ENCODE measurements around the gene ADGB.

GRCh38 chr6:146592451-146592850 lies 6.3 kb upstream of the ADGB start:
- no peak for TF ChIP-seq CTCF (IDR thresholded peaks at IDR 0.05; ENCODE audit: low read length)
- TF ChIP-seq EZH2 (optimal IDR thresholded peaks at IDR 0.05; ENCODE audit: low read depth, low read length): no peak
- TF ChIP-seq EZH2phosphoT487 (IDR thresholded peaks at IDR 0.05; ENCODE audit: low read length): no peak

Measured in MM.1S (cell line).